SK-N-MC (cell line): ENCODE data around the gene SEC22B.
"Not testable (repeated sequence)": the region's sequence is repeated elsewhere in the genome, so short reads cannot be mapped to it uniquely, and the experiment has no call there.

Experiments used
- EZH2 ChIP-seq: fragments of 200-600 bp; sonication (generic); IDR thresholded peaks from one replicate; pipeline ENCODE4 v1.6.1; 2017; ENCODE audit warnings: antibody characterized with exemption
- POLR2AphosphoS5 ChIP-seq: IDR thresholded peaks from 2 replicates; pipeline ENCODE4 v1.6.1; 2012; ENCODE audit warnings: mild to moderate bottlenecking, low read depth, low read length, borderline replicate concordance

- TF ChIP-seq EZH2, POLR2AphosphoS5: not testable (repeated sequence)
These were observed 1.7 kb upstream of the SEC22B start for GRCh38 chr1:120178058-120178457.
